A673 (cell line): Measurements from ENCODE around the gene WDR37. TPM values are rescaled to one million over a fixed set of nuclear protein-coding genes. Genes with fewer than 3 reads are reported as not detected.

ENCODE experiments used
- BruUV-seq: library from RNA; stranded (reverse); fragments of 400-500 nt; replicated peaks from 2 replicates; lab custom pipeline; 2021; lab: Mats Ljungman, UMichigan
- CTCF ChIA-PET: fragments of 300-600 bp; sonication (Branson Sonifier 250); formaldehyde crosslinking; loops from one replicate; lab custom pipeline; 2022; ENCODE audit warnings: antibody characterized with exemption; lab: Charles Lee
- POLR2A ChIA-PET: fragments of 300-600 bp; sonication (Branson Sonifier 250); formaldehyde crosslinking; loops from one replicate; lab custom pipeline; 2022; ENCODE audit warnings: antibody characterized with exemption; ENCODE audit not compliant: low non-redundant PET; lab: Charles Lee
- DNase-seq: peaks from one replicate; pipeline ENCODE4 v3.0.0-alpha.2; 2015; ENCODE audit warnings: low spot score
- H3K27ac ChIP-seq: fragments of 200-600 bp; sonication (generic); 2 replicates; pipeline ENCODE4 v1.5.1; 2016; ENCODE audit warnings: mixed run types, low read depth, mild to moderate bottlenecking, mixed read lengths, antibody characterized with exemption, low read length; ENCODE audit not compliant: poor library complexity, severe bottlenecking
- H3K27me3 ChIP-seq: fragments of 200-600 bp; sonication (generic); replicated peaks from 2 replicates; pipeline ENCODE4 v1.6.1; 2017; ENCODE audit warnings: mixed run types, low read depth, mild to moderate bottlenecking, mixed read lengths, antibody characterized with exemption, low read length; ENCODE audit not compliant: insufficient read depth, poor library complexity
- H3K36me3 ChIP-seq: fragments of 200-600 bp; sonication (generic); 2 replicates; pipeline ENCODE4 v1.6.1; 2016; ENCODE audit warnings: mixed run types, mild to moderate bottlenecking, mixed read lengths, antibody characterized with exemption, low read length; ENCODE audit not compliant: insufficient read depth, poor library complexity, severe bottlenecking
- H3K4me1 ChIP-seq: fragments of 200-600 bp; sonication (generic); 2 replicates; pipeline ENCODE4 v1.6.1; 2017; ENCODE audit warnings: mixed run types, mild to moderate bottlenecking, mixed read lengths, antibody characterized with exemption, low read length; ENCODE audit not compliant: insufficient read depth, poor library complexity, severe bottlenecking
- H3K4me3 ChIP-seq: fragments of 200-600 bp; sonication (generic); 2 replicates; pipeline ENCODE4 v1.5.1; 2016; ENCODE audit warnings: low read depth, mixed run types, mild to moderate bottlenecking, mixed read lengths, low read length; ENCODE audit not compliant: poor library complexity, severe bottlenecking
- H3K9me3 ChIP-seq: fragments of 200-600 bp; sonication (generic); 2 replicates; pipeline ENCODE4 v1.6.1; 2016; ENCODE audit warnings: mixed run types, low read depth, mild to moderate bottlenecking, mixed read lengths, antibody characterized with exemption, low read length; ENCODE audit not compliant: poor library complexity, severe bottlenecking
- CTCF ChIP-seq: fragments of 300-800, 200-600 bp; sonication (generic); conservative IDR thresholded peaks from 2 replicates; pipeline ENCODE4 v1.5.1; 2017; ENCODE audit warnings: low read depth, mild to moderate bottlenecking, antibody characterized with exemption, low read length, moderate library complexity, mixed read lengths
- EZH2 ChIP-seq: fragments of 200-600 bp; sonication (generic); IDR thresholded peaks from 2 replicates; pipeline ENCODE4 v1.6.1; 2017; ENCODE audit warnings: borderline replicate concordance, low read depth, mild to moderate bottlenecking, mixed read lengths, antibody characterized with exemption, low read length; ENCODE audit not compliant: poor library complexity, severe bottlenecking
- intact Hi-C: fragments of 100-400 bp; cut with micrococcal nuclease; formaldehyde crosslinking; loops from one replicate; pipeline ENCODE4 v1.10.0; 2022; ENCODE audit not compliant: unreplicated experiment
- total RNA-seq: library from RNA; stranded (reverse); gene quantifications from 2 replicates; pipeline ENCODE4 v1.2.3, GENCODE V29; 2021

The WDR37 gene
- total RNA-seq, 1 experiment from 2014 or later: 12.6 TPM

GRCh38 chr10:1147810-1148209 lies 91.6 kb downstream of the WDR37 start:
- peaks cover 5% of the 10 kb centered on the region for H3K27me3 ChIP-seq

GRCh38 chr10:1148855-1149605 lies 92.8 kb downstream of the WDR37 start:
- H3K4me1 ChIP-seq: no peaks in the 10 kb centered on the region
- POLR2A ChIA-PET: no interaction called here
- CTCF ChIA-PET: interaction anchor here (0.6 kb wide), 1 partner anchor 257 kb away, joined by 9 read pairs; no protein-coding TSS in a partner anchor
- intact Hi-C loops: no loop called here
- H3K27me3 ChIP-seq: peaks cover 5% of the 10 kb centered on the region
- TF ChIP-seq CTCF: no peak
- no peak for TF ChIP-seq EZH2
- no peak for DNase-seq
- BruUV-seq: no TSS peak
- H3K9me3 ChIP-seq: peaks cover 15% of the 10 kb centered on the region
- no peaks in the 10 kb centered on the region for H3K36me3 ChIP-seq
- no peak overlapping the region for H3K4me3 ChIP-seq
- no peak overlapping the region for H3K27ac ChIP-seq

More at GRCh38 chr10:1147810-1148209, 91.6 kb downstream of the WDR37 start:
- peaks cover 15% of the 10 kb centered on the region for H3K9me3 ChIP-seq
- TF ChIP-seq CTCF (no peak), EZH2 (no peak)
- H3K4me3 ChIP-seq: no peak overlapping the region
- intact Hi-C loops: no loop called here
- no peak overlapping the region for H3K27ac ChIP-seq
- no peak for DNase-seq
- H3K4me1 ChIP-seq: no peaks in the 10 kb centered on the region
- POLR2A ChIA-PET: no interaction called here
- H3K36me3 ChIP-seq: no peaks in the 10 kb centered on the region
- no TSS peak for BruUV-seq
- CTCF ChIA-PET: no interaction called here

GRCh38 chr10:1149793-1150637 lies 93.8 kb downstream of the WDR37 start:
- Histone ChIP-seq H3K4me1 (no peaks in the 10 kb centered on the region), H3K27ac (no peak overlapping the region), H3K36me3 (no peaks in the 10 kb centered on the region), H3K27me3 (no peaks in the 10 kb centered on the region), H3K9me3 (peaks cover 12% of the 10 kb centered on the region), H3K4me3 (no peak overlapping the region)
- no peak for DNase-seq
- ChIA-PET POLR2A (no interaction called here), CTCF (no interaction called here)
- no peak for TF ChIP-seq CTCF
- intact Hi-C loops: no loop called here
- no TSS peak for BruUV-seq
